T-cell (primary cell): ENCODE data around the gene ROGDI. TPM values are rescaled to one million over a fixed set of nuclear protein-coding genes. Genes with fewer than 3 reads are reported as not detected.

Source experiments
- ATAC-seq, 4 experiments: fragments of 200-7000 bp in 3 of 4; fragments of 150-1000 bp in 1 of 4; cut with Tn5 transposase; replicated peaks in 1 of 4; 1 replicate in 3 of 4; 2 replicates in 1 of 4; pipeline ENCODE4 v1.10.0; 2021; ENCODE audit warnings: moderate library complexity in 3 of 4, mild to moderate bottlenecking in 2 of 4, moderate number of reproducible peaks in 1 of 4
- CTCF ChIA-PET, 2 donors: fragments of 300-600 bp; sonication (Branson Sonifier 250); formaldehyde crosslinking; loops; one replicate each; lab custom pipeline; 2022; ENCODE audit warnings: antibody characterized with exemption in 2 of 2; lab: Charles Lee
- POLR2A ChIA-PET, 2 donors: fragments of 300-600 bp; sonication (Branson Sonifier 250); formaldehyde crosslinking; loops; one replicate each; lab custom pipeline; 2022; ENCODE audit warnings: antibody characterized with exemption in 2 of 2; lab: Charles Lee
- DNase-seq, 35 experiments: peaks; one replicate each; pipeline versions ENCODE4 v3.0.0 to v3.0.0-alpha.2; 2013 to 2023
- H3K27ac ChIP-seq: one replicate; pipeline ENCODE4 v1.5.1; 2013; ENCODE audit warnings: low read length
- H3K27me3 ChIP-seq, 2 experiments: replicated peaks in 1 of 2; 1 replicate in 1 of 2; 2 replicates in 1 of 2; pipeline versions ENCODE4 v1.6.1 to v1.7.0; 2013; ENCODE audit warnings: low read length in 1 of 2, mixed read lengths in 1 of 2; ENCODE audit not compliant: control insufficient read depth in 2 of 2, insufficient read depth in 2 of 2; ENCODE audit errors: extremely low read depth in 1 of 2
- H3K36me3 ChIP-seq, 2 donors: 1 replicate in 1 of 2; 2 replicates in 1 of 2; pipeline versions ENCODE4 v1.6.1 to v1.7.0; 2013; ENCODE audit warnings: low read length in 1 of 2; ENCODE audit not compliant: control insufficient read depth in 2 of 2, insufficient read depth in 1 of 2; ENCODE audit errors: extremely low read depth in 1 of 2
- H3K4me1 ChIP-seq, 2 experiments: 1 replicate in 1 of 2; 2 replicates in 1 of 2; pipeline versions ENCODE4 v1.6.1 to v1.7.0; 2013; ENCODE audit warnings: low read length in 2 of 2, mixed read lengths in 1 of 2; ENCODE audit not compliant: insufficient read depth in 2 of 2, control insufficient read depth in 1 of 2; ENCODE audit errors: extremely low read depth in 1 of 2
- H3K4me3 ChIP-seq, 2 donors: 1 replicate in 1 of 2; 2 replicates in 1 of 2; pipeline versions ENCODE4 v1.5.1 to v1.7.0; 2013; ENCODE audit warnings: mild to moderate bottlenecking in 2 of 2, low read length in 1 of 2, moderate library complexity in 1 of 2; ENCODE audit not compliant: control insufficient read depth in 1 of 2; ENCODE audit errors: extremely low read depth in 1 of 2
- H3K9me3 ChIP-seq: 2 replicates; pipeline ENCODE4 v1.7.0; 2013
- H3K27ac Mint-ChIP-seq, 2 donors: one replicate each; pipeline ENCODE4 v1.8.0; 2020 to 2021; ENCODE audit warnings: mild to moderate bottlenecking in 2 of 2, mixed read lengths in 2 of 2
- H3K27me3 Mint-ChIP-seq, 2 donors: one replicate each; pipeline ENCODE4 v1.8.0; 2021 to 2022; ENCODE audit warnings: mixed read lengths in 2 of 2
- H3K36me3 Mint-ChIP-seq: one replicate; pipeline ENCODE4 v1.8.0; 2021; ENCODE audit warnings: mixed read lengths
- H3K4me1 Mint-ChIP-seq, 3 donors: one replicate each; pipeline ENCODE4 v1.8.0; 2020 to 2022; ENCODE audit warnings: mixed read lengths in 3 of 3, mild to moderate bottlenecking in 1 of 3
- H3K4me3 Mint-ChIP-seq, 3 donors: one replicate each; pipeline ENCODE4 v1.8.0; 2020 to 2022; ENCODE audit warnings: mild to moderate bottlenecking in 3 of 3, mixed read lengths in 3 of 3, moderate library complexity in 3 of 3
- H3K9me3 Mint-ChIP-seq, 3 donors: one replicate each; pipeline ENCODE4 v1.8.0; 2020 to 2022; ENCODE audit warnings: mixed read lengths in 3 of 3
- WGBS: methylation state at CpG from one replicate; pipeline ENCODE4 v1.1.5; 2013; ENCODE audit warnings: missing lambda C conversion rate; ENCODE audit not compliant: insufficient coverage; 5-methylcytosine and 5-hydroxymethylcytosine counted together
- total RNA-seq, 35 experiments: library from RNA in 6 of 35; stranded (reverse) in 6 of 35; fragments of 120-200 nt in 1 of 35; gene quantifications; one replicate each; pipeline versions ENCODE4 v1.2.1 to v1.2.4 and lab custom pipeline; 2013 to 2026

The ROGDI gene
- total RNA-seq, 5 donors from 2014 or later (not counting 1 experiment from before 2014, with no cell fraction given): 12.1 to 20.2 (median 13.2) TPM

DNA sequence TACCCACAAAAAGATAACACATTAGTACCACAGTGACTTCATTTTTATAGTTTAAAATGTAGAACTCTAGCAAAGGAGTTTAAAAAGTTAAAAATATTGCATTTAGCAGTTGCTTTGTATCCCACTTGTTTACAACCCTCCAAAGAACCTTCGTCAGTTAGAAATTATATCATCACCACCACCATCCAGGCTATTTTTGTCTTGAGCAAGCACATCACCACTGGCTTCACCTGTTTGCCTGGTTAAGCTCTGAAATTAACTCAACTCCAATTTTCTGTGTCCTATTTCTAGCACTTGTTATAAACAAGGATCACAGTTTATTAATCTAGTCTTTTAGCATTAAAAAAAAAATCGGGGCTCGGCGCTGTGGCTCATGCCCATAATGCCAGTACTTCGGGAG lies 38.6 kb upstream of the ROGDI start:
- H3K27ac ChIP-seq: no peak overlapping the region
- Mint-ChIP-seq H3K27ac (peak overlapping the region in 1 of 2 donors; percentile 2), H3K36me3 (peaks cover 48% of the 10 kb centered on the region), H3K27me3 (no peaks in the 10 kb centered on the region), H3K9me3 (no peaks in the 10 kb centered on the region), H3K4me3 (no peak overlapping the region), H3K4me1 (peaks cover 15 to 39% (median 20%) of the 10 kb centered on the region in 3 donors)
- H3K27me3 ChIP-seq: no peaks in the 10 kb centered on the region
- H3K4me1 ChIP-seq: peaks cover 5 to 7% of the 10 kb centered on the region in 2 experiments
- ATAC-seq (no peak), DNase-seq (no peak)
- ChIA-PET CTCF (no interaction called here), POLR2A (no interaction called here)
- 50% methylated on average over 2 of the region's 5 CpGs for WGBS
- peaks cover 6 to 79% of the 10 kb centered on the region in 2 donors for H3K36me3 ChIP-seq
- H3K9me3 ChIP-seq: no peaks in the 10 kb centered on the region
- H3K4me3 ChIP-seq: no peak overlapping the region

- Histone ChIP-seq H3K4me3 (no peak overlapping the region), H3K27ac (no peak overlapping the region), H3K27me3 (no peaks in the 10 kb centered on the region), H3K36me3 (peaks cover 6 to 79% of the 10 kb centered on the region in 2 donors), H3K9me3 (no peaks in the 10 kb centered on the region), H3K4me1 (peaks cover 0 to 2% of the 10 kb centered on the region in 2 experiments)
- no peaks in the 10 kb centered on the region for H3K9me3 Mint-ChIP-seq
- no peak overlapping the region for H3K4me3 Mint-ChIP-seq
- H3K36me3 Mint-ChIP-seq: peaks cover 48% of the 10 kb centered on the region
- H3K27me3 Mint-ChIP-seq: no peaks in the 10 kb centered on the region
- H3K27ac Mint-ChIP-seq: no peak overlapping the region
- ChIA-PET POLR2A (no interaction called here), CTCF (no interaction called here)
- 91% methylated on average over 5 of the region's 5 CpGs for WGBS
- H3K4me1 Mint-ChIP-seq: peaks cover 6 to 30% (median 10%) of the 10 kb centered on the region in 3 donors
- ATAC-seq: no peak
- DNase-seq: no peak
Observed at GRCh38 chr16:4839942-4840341, 37.5 kb upstream of the ROGDI start.

- H3K36me3 Mint-ChIP-seq: peaks cover 44% of the 10 kb centered on the region
- H3K9me3 ChIP-seq: no peaks in the 10 kb centered on the region
- POLR2A ChIA-PET: interaction anchor here in 1 of 2 donors (0.6 kb wide), 1 partner anchor 976 kb away, joined by 4 read pairs; no protein-coding TSS in a partner anchor
- CTCF ChIA-PET: no interaction called here
- no peak overlapping the region for H3K4me3 ChIP-seq
- H3K9me3 Mint-ChIP-seq: no peaks in the 10 kb centered on the region
- H3K36me3 ChIP-seq: peaks cover 3 to 82% of the 10 kb centered on the region in 2 donors
- 94% methylated on average over 3 of the region's 13 CpGs for WGBS
- no peak overlapping the region for H3K4me3 Mint-ChIP-seq
- H3K27ac ChIP-seq: no peak overlapping the region
- H3K4me1 ChIP-seq: no peaks in the 10 kb centered on the region
- peaks cover 16 to 24% (median 20%) of the 10 kb centered on the region in 3 donors for H3K4me1 Mint-ChIP-seq
- no peaks in the 10 kb centered on the region for H3K27me3 Mint-ChIP-seq
- no peak overlapping the region for H3K27ac Mint-ChIP-seq
- no peak for ATAC-seq
- no peaks in the 10 kb centered on the region for H3K27me3 ChIP-seq
- DNase-seq: no peak
Observed at GRCh38 chr16:4837733-4838501, 35.5 kb upstream of the ROGDI start.

- Histone ChIP-seq H3K36me3 (peaks cover 3 to 85% of the 10 kb centered on the region in 2 donors), H3K4me3 (no peak overlapping the region), H3K9me3 (no peaks in the 10 kb centered on the region), H3K4me1 (no peaks in the 10 kb centered on the region), H3K27ac (no peak overlapping the region), H3K27me3 (no peaks in the 10 kb centered on the region)
- CTCF ChIA-PET: no interaction called here
- Mint-ChIP-seq H3K4me1 (peaks cover 20 to 28% (median 24%) of the 10 kb centered on the region in 3 donors), H3K27me3 (no peaks in the 10 kb centered on the region), H3K4me3 (no peak overlapping the region), H3K9me3 (no peaks in the 10 kb centered on the region), H3K36me3 (peaks cover 47% of the 10 kb centered on the region), H3K27ac (no peak overlapping the region)
- DNase-seq (no peak), ATAC-seq (no peak)
- POLR2A ChIA-PET: interaction anchor here in 1 of 2 donors (0.6 kb wide), 1 partner anchor 248 kb away, joined by 3 read pairs; no protein-coding TSS in a partner anchor
- 92% methylated on average over 1 of the region's 2 CpGs for WGBS
Observed at GRCh38 chr16:4836727-4837126, 34.3 kb upstream of the ROGDI start.

- Mint-ChIP-seq H3K4me1 (peaks cover 16 to 20% (median 19%) of the 10 kb centered on the region in 3 donors), H3K9me3 (no peaks in the 10 kb centered on the region), H3K27me3 (no peaks in the 10 kb centered on the region), H3K4me3 (no peak overlapping the region), H3K36me3 (peaks cover 44% of the 10 kb centered on the region), H3K27ac (no peak overlapping the region)
- H3K4me3 ChIP-seq: no peak overlapping the region
- H3K27me3 ChIP-seq: no peaks in the 10 kb centered on the region
- POLR2A ChIA-PET: interaction anchor here (0.5 to 0.6 kb wide), 3 partner anchors 13 to 1726 kb away, joined by 3 to 4 read pairs (median 4); no protein-coding TSS in a partner anchor
- no peak for ATAC-seq
- no CpG with 5 or more reads among the region's 1 CpG for WGBS
- H3K36me3 ChIP-seq: peaks cover 6 to 85% of the 10 kb centered on the region in 2 donors
- no peak for DNase-seq
- H3K4me1 ChIP-seq: no peaks in the 10 kb centered on the region
- CTCF ChIA-PET: no interaction called here
- no peak overlapping the region for H3K27ac ChIP-seq
- no peaks in the 10 kb centered on the region for H3K9me3 ChIP-seq
Observed at GRCh38 chr16:4833584-4833983, 31.2 kb upstream of the ROGDI start.

- ChIA-PET CTCF (no interaction called here), POLR2A (no interaction called here)
- peaks cover 16 to 20% (median 19%) of the 10 kb centered on the region in 3 donors for H3K4me1 Mint-ChIP-seq
- H3K36me3 ChIP-seq: peaks cover 6 to 83% of the 10 kb centered on the region in 2 donors
- no peaks in the 10 kb centered on the region for H3K27me3 ChIP-seq
- no peaks in the 10 kb centered on the region for H3K27me3 Mint-ChIP-seq
- H3K27ac ChIP-seq: no peak overlapping the region
- no peak overlapping the region for H3K4me3 Mint-ChIP-seq
- H3K4me1 ChIP-seq: no peaks in the 10 kb centered on the region
- 80% methylated on average over 2 of the region's 6 CpGs for WGBS
- DNase-seq (no peak), ATAC-seq (no peak)
- H3K27ac Mint-ChIP-seq: no peak overlapping the region
- peaks cover 43% of the 10 kb centered on the region for H3K36me3 Mint-ChIP-seq
- H3K9me3 Mint-ChIP-seq: no peaks in the 10 kb centered on the region
- no peaks in the 10 kb centered on the region for H3K9me3 ChIP-seq
- no peak overlapping the region for H3K4me3 ChIP-seq
Observed at GRCh38 chr16:4832698-4833343, 30.4 kb upstream of the ROGDI start.
